A673 (cell line): ENCODE data around the gene GZMH. TPM values are rescaled to one million over a fixed set of nuclear protein-coding genes. Genes with fewer than 3 reads are reported as not detected.
"Not testable (repeated sequence)": the region's sequence is repeated elsewhere in the genome, so short reads cannot be mapped to it uniquely, and the experiment has no call there.

Source experiments
- Bru-seq: library from RNA; stranded (reverse); fragments of 400-500 nt; gene quantifications from one replicate; lab custom pipeline; 2021; lab: Mats Ljungman, UMichigan
- BruChase-seq, 2 experiments: library from RNA; stranded (reverse); fragments of 400-500 nt; gene quantifications; one replicate each; lab custom pipeline; 2021; lab: Mats Ljungman, UMichigan
- BruUV-seq: library from RNA; stranded (reverse); fragments of 400-500 nt; replicated peaks from 2 replicates; lab custom pipeline; 2021; lab: Mats Ljungman, UMichigan
- CTCF ChIA-PET: fragments of 300-600 bp; sonication (Branson Sonifier 250); formaldehyde crosslinking; loops from one replicate; lab custom pipeline; 2022; ENCODE audit warnings: antibody characterized with exemption; lab: Charles Lee
- POLR2A ChIA-PET: fragments of 300-600 bp; sonication (Branson Sonifier 250); formaldehyde crosslinking; loops from one replicate; lab custom pipeline; 2022; ENCODE audit warnings: antibody characterized with exemption; ENCODE audit not compliant: low non-redundant PET; lab: Charles Lee
- DNase-seq: peaks from one replicate; pipeline ENCODE4 v3.0.0-alpha.2; 2015; ENCODE audit warnings: low spot score
- H3K27ac ChIP-seq: fragments of 200-600 bp; sonication (generic); 2 replicates; pipeline ENCODE4 v1.5.1; 2016; ENCODE audit warnings: mixed run types, low read depth, mild to moderate bottlenecking, mixed read lengths, antibody characterized with exemption, low read length; ENCODE audit not compliant: poor library complexity, severe bottlenecking
- H3K27me3 ChIP-seq: fragments of 200-600 bp; sonication (generic); replicated peaks from 2 replicates; pipeline ENCODE4 v1.6.1; 2017; ENCODE audit warnings: mixed run types, low read depth, mild to moderate bottlenecking, mixed read lengths, antibody characterized with exemption, low read length; ENCODE audit not compliant: insufficient read depth, poor library complexity
- H3K36me3 ChIP-seq: fragments of 200-600 bp; sonication (generic); 2 replicates; pipeline ENCODE4 v1.6.1; 2016; ENCODE audit warnings: mixed run types, mild to moderate bottlenecking, mixed read lengths, antibody characterized with exemption, low read length; ENCODE audit not compliant: insufficient read depth, poor library complexity, severe bottlenecking
- H3K4me1 ChIP-seq: fragments of 200-600 bp; sonication (generic); 2 replicates; pipeline ENCODE4 v1.6.1; 2017; ENCODE audit warnings: mixed run types, mild to moderate bottlenecking, mixed read lengths, antibody characterized with exemption, low read length; ENCODE audit not compliant: insufficient read depth, poor library complexity, severe bottlenecking
- H3K4me3 ChIP-seq: fragments of 200-600 bp; sonication (generic); 2 replicates; pipeline ENCODE4 v1.5.1; 2016; ENCODE audit warnings: low read depth, mixed run types, mild to moderate bottlenecking, mixed read lengths, low read length; ENCODE audit not compliant: poor library complexity, severe bottlenecking
- H3K9me3 ChIP-seq: fragments of 200-600 bp; sonication (generic); 2 replicates; pipeline ENCODE4 v1.6.1; 2016; ENCODE audit warnings: mixed run types, low read depth, mild to moderate bottlenecking, mixed read lengths, antibody characterized with exemption, low read length; ENCODE audit not compliant: poor library complexity, severe bottlenecking
- CTCF ChIP-seq: fragments of 300-800, 200-600 bp; sonication (generic); conservative IDR thresholded peaks from 2 replicates; pipeline ENCODE4 v1.5.1; 2017; ENCODE audit warnings: low read depth, mild to moderate bottlenecking, antibody characterized with exemption, low read length, moderate library complexity, mixed read lengths
- EZH2 ChIP-seq: fragments of 200-600 bp; sonication (generic); IDR thresholded peaks from 2 replicates; pipeline ENCODE4 v1.6.1; 2017; ENCODE audit warnings: borderline replicate concordance, low read depth, mild to moderate bottlenecking, mixed read lengths, antibody characterized with exemption, low read length; ENCODE audit not compliant: poor library complexity, severe bottlenecking
- intact Hi-C: fragments of 100-400 bp; cut with micrococcal nuclease; formaldehyde crosslinking; loops from one replicate; pipeline ENCODE4 v1.10.0; 2022; ENCODE audit not compliant: unreplicated experiment
- long read RNA-seq: library from polyadenylated mRNA; stranded (forward); transcript quantifications from one replicate; pipeline ENCODE4 v2.0.0, GENCODE V29; 2022
- total RNA-seq: library from RNA; stranded (reverse); gene quantifications from 2 replicates; pipeline ENCODE4 v1.2.3, GENCODE V29; 2021

Gene GZMH
- total RNA-seq: not detected in 2 replicates
- Bru-seq, nascent RNA: not detected
- not detected for BruChase-seq, experiment 1, labeled RNA remaining after a 2-hour chase
- BruChase-seq, experiment 2, labeled RNA remaining after a 6-hour chase: not detected
- long read RNA-seq: 0 reads

- Histone ChIP-seq H3K27ac (no peak within 1 kb of the TSS), H3K4me1 (no peaks in the 10 kb centered on the region), H3K9me3 (no peaks in the 10 kb centered on the region), H3K4me3 (no peak within 1 kb of the TSS), H3K27me3 (no peaks in the 10 kb centered on the region), H3K36me3 (no peaks in the 10 kb centered on the region)
- BruUV-seq: no TSS peak
- TF ChIP-seq EZH2: no peak
- TF ChIP-seq CTCF: no peak
- ChIA-PET POLR2A (no interaction called here), CTCF (no interaction called here)
- intact Hi-C loops: no loop called here
- no peak for DNase-seq
These were observed at the start of gene GZMH for GRCh38 chr14:24609655-24610344. Gene GZMH (minus strand): TSS chr14:24609685. CDS start chr14:24609613, 72 bp downstream.

GRCh38 chr14:24648361-24648760, 38.9 kb upstream of the GZMH start:
- H3K27ac ChIP-seq, BruUV-seq, H3K36me3 ChIP-seq, intact Hi-C loops, H3K4me1 ChIP-seq, H3K9me3 ChIP-seq, POLR2A ChIA-PET, H3K27me3 ChIP-seq, H3K4me3 ChIP-seq, CTCF ChIA-PET, DNase-seq: not testable (repeated sequence)

GRCh38 chr14:24639905-24640304, 30.4 kb upstream of the GZMH start:
- ChIA-PET POLR2A (no interaction called here), CTCF (no interaction called here)
- Histone ChIP-seq H3K27me3 (peaks cover 13% of the 10 kb centered on the region), H3K4me1 (no peaks in the 10 kb centered on the region), H3K4me3 (no peak overlapping the region), H3K36me3 (no peaks in the 10 kb centered on the region), H3K9me3 (no peaks in the 10 kb centered on the region), H3K27ac (no peak overlapping the region)
- TF ChIP-seq EZH2 (no peak), CTCF (no peak)
- no TSS peak for BruUV-seq
- intact Hi-C loops: no loop called here
- DNase-seq: no peak
